ENCODE results near the gene UBAC2. TPM values are rescaled to one million over a fixed set of nuclear protein-coding genes. Genes with fewer than 3 reads are reported as not detected.

UBAC2 gene
- total and polyA plus RNA-seq, 2 of the 8 experiments (the other 6 are each of a cell fraction or from before 2014, with no cell fraction given), result 75.9 to 76.9 TPM

- H3K56ac ChIP-seq (replicated peaks; ENCODE audit: insufficient read length, low read depth, low read length), result no peak overlapping the region
- no peaks in the 10 kb centered on the region for H3K27me3 ChIP-seq (replicated peaks in 1 of 4; ENCODE audit: control insufficient read depth in 3 of 4, extremely low read depth in 1 of 4, insufficient read depth in 3 of 4, low read length in 3 of 4)
- H3K36me3 ChIP-seq (ENCODE audit: control insufficient read depth in 2 of 4, insufficient read depth in 4 of 4, low read length in 3 of 4), result no peaks in the 10 kb centered on the region; a peak in 1 of 8 replicates
- no peak overlapping the region for H2AK5ac ChIP-seq (ENCODE audit: low read depth, low read length)
- no peak overlapping the region for H3K4ac ChIP-seq (replicated peaks; ENCODE audit: insufficient read length, low read depth, low read length)
- H4K5ac ChIP-seq (ENCODE audit: insufficient read length, low read depth, low read length), result no peak overlapping the region
- CTCF ChIA-PET (ENCODE audit: partially characterized antibody), result no interaction called here
- 99% methylated on average over 4 of the region's 4 CpGs; no CpG with 5 or more reads in 1 of the 2 experiments for WGBS, 2 experiments (ENCODE audit: extremely low coverage in 1 of 2, insufficient coverage in 1 of 2, insufficient read length in 1 of 2, insufficient replicate concordance in 2 of 2, low coverage in 1 of 2, low lambda C conversion rate in 2 of 2, missing lambda C conversion rate in 1 of 2)
- POLR2A ChIA-PET (ENCODE audit: partially characterized antibody), result no interaction called here
- no peak overlapping the region for H2BK15ac ChIP-seq (ENCODE audit: low read length)
- H3K23me2 ChIP-seq (ENCODE audit: low read depth, low read length), result no peaks in the 10 kb centered on the region
- no peak overlapping the region for H3K27ac ChIP-seq (ENCODE audit: low read depth, low read length)
- H3K14ac ChIP-seq (ENCODE audit: insufficient read length), result no peak overlapping the region
- no peak overlapping the region for H3K23ac ChIP-seq (ENCODE audit: insufficient read length)
- H2BK12ac ChIP-seq (ENCODE audit: low read depth, low read length), result no peak overlapping the region
- H2BK120ac ChIP-seq (replicated peaks; ENCODE audit: low read depth, low read length), result no peak overlapping the region
- H3K9me3 ChIP-seq (ENCODE audit: insufficient read depth in 2 of 2, low read depth in 1 of 2, low read length in 1 of 2), result no peaks in the 10 kb centered on the region
- H2AFZ ChIP-seq (ENCODE audit: low read length), result no peak overlapping the region
- no peak overlapping the region for H4K8ac ChIP-seq (ENCODE audit: extremely low read depth, insufficient read depth, low read length)
- H3K4me2 ChIP-seq (ENCODE audit: insufficient read depth in 1 of 2, low read depth in 2 of 2, low read length in 2 of 2), result no peak overlapping the region
- H4K20me1 ChIP-seq (replicated peaks in 1 of 2; ENCODE audit: control insufficient read depth in 1 of 2, insufficient read depth in 2 of 2, low read length in 2 of 2), result peaks cover 4 to 9% of the 10 kb centered on the region in 2 experiments
- no peak for DNase-seq (ENCODE audit: low read depth in 1 of 2, low spot score in 2 of 2)
- no peak overlapping the region for H3K9ac ChIP-seq (replicated peaks in 1 of 4; ENCODE audit: extremely low read depth in 1 of 4, low read depth in 3 of 4, low read length in 3 of 4)
- no peak overlapping the region for H3K18ac ChIP-seq (ENCODE audit: extremely low read depth, low read length)
- no peak overlapping the region for H3K4me3 ChIP-seq (ENCODE audit: extremely low read depth in 1 of 4, insufficient read depth in 2 of 4, low read depth in 3 of 4, low read length in 4 of 4)
- no peak overlapping the region for H2BK5ac ChIP-seq (ENCODE audit: low read depth, low read length)
- FAIRE-seq, result no peak
- H3K79me1 ChIP-seq (ENCODE audit: low read depth, low read length), result no peaks in the 10 kb centered on the region; the same call in 1 of the 2 replicates
- no peak for TF ChIP-seq CREB1 (IDR thresholded peaks at IDR 0.05)
- TF ChIP-seq SIRT6 (IDR thresholded peaks at IDR 0.05; ENCODE audit: low read length), result no peak
- TF ChIP-seq JUND (IDR thresholded peaks at IDR 0.05; ENCODE audit: low read length), result no peak
- TF ChIP-seq BRCA1 (IDR thresholded peaks at IDR 0.05; ENCODE audit: low read depth, low read length), result no peak
- no peak for TF ChIP-seq CTBP2 (IDR thresholded peaks at IDR 0.05; ENCODE audit: borderline replicate concordance, insufficient read depth, insufficient read length, low read length)
- TF ChIP-seq KDM5A (IDR thresholded peaks at IDR 0.05; ENCODE audit: low read length), result no peak
- TF ChIP-seq MAX (IDR thresholded peaks at IDR 0.05), result no peak
- TF ChIP-seq RNF2 (IDR thresholded peaks at IDR 0.05; ENCODE audit: borderline replicate concordance, low read depth, low read length, missing control alignments, poor library complexity, severe bottlenecking), result no peak
- TF ChIP-seq POLR2A (IDR thresholded peaks at IDR 0.05; ENCODE audit: control extremely low read depth in 1 of 2, low read depth in 2 of 2, low read length in 2 of 2), result no peak
- no peak for TF ChIP-seq BACH1 (IDR thresholded peaks at IDR 0.05; ENCODE audit: low read length)
- no peak overlapping the region for H4K91ac ChIP-seq (replicated peaks; ENCODE audit: insufficient read length, low read length)
- H2BK20ac ChIP-seq (ENCODE audit: low read length), result no peak overlapping the region
- H3K4me1 ChIP-seq (replicated peaks in 1 of 4; ENCODE audit: control insufficient read depth in 3 of 4, insufficient read depth in 4 of 4, low read length in 3 of 4), result peaks cover 0 to 13% (median 4%) of the 10 kb centered on the region in 4 experiments; a peak in 5 of 7 replicates
- H3K79me2 ChIP-seq (ENCODE audit: control insufficient read depth in 1 of 2, insufficient read depth in 2 of 2, low read length in 2 of 2), result no peaks in the 10 kb centered on the region
Measured at GRCh38 chr13:99277629-99278028, 77.0 kb downstream of the UBAC2 start.
